Left renal cortex interstitium (tissue), 4 donors: ENCODE results near the gene FLT4. TPM values are rescaled to one million over a fixed set of nuclear protein-coding genes. Genes with fewer than 3 reads are reported as not detected.
"Not testable (repeated sequence)": the region's sequence is repeated elsewhere in the genome, so short reads cannot be mapped to it uniquely, and the experiment has no call there.

Experiments used
- DNase-seq, 4 donors: peaks; one replicate each; pipeline ENCODE4 v3.0.0-alpha.2; 2013; ENCODE audit warnings: low read depth in 4 of 4, low spot score in 2 of 4, missing footprints in 1 of 4
- polyA plus RNA-seq, 4 donors: library from polyadenylated mRNA; unstranded; fragments of 120-200 nt; gene quantifications; one replicate each; pipeline ENCODE4 v1.2.1, GENCODE V29; 2013; ENCODE audit not compliant: insufficient read length in 4 of 4

Gene FLT4
- polyA plus RNA-seq, 4 donors: 23.6 to 35.3 (median 30.6) TPM

DNA sequence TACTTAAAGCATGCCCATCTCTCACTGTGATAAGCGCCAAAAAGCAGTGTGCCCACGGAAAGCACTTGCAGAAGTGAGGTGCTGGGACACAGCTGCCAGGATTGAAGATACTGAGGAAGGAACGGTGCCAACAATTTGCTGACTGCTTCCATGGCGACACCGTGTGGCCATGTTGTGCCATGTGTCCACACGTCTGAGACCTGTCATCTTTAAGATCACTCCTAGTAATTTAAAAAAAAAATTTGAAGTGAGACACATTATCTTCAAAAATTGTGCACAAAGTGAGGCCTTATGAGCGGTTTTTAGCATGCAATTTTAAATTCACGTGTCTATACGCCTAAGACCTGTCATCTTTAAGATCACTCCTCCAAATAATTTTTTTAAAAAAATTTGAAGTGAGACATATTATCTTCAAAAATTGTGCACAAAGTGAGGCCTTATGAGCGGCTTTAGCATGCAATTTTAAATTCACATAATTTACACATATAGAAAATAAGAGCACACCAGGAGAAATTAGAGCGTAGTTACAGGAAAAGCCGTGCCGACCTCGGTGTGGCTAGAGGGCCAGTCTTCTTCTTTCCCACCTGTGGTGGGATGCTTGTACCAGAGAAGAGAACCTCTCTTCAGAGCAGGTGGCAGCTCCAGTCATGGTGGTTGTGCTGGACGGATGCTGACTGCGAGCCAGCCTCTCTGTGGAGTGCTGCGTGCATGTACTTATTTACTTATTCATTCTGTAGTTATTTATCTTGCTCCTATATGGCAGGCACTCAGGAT, 21.4 kb upstream of the FLT4 start:
- DNase-seq: peak in 1 of 4 donors; percentile 45

DNA sequence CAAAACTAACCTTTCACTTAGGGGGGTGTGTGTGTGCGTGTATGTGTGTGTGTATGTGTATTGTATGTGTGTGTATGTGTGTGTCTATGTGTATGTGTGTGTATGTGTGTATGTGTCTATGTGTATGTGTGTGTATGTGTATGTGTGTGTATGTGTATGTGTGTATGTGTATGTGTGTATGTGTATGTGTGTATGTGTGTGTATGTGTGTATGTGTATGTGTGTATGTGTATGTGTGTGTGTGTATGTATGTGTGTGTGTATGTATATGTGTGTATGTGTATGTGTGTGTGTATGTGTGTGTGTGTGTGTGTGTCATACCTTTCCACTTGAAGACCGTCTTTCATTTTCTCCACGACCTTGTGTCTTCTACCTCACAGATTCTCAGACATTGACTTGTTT, 20.8 kb upstream of the FLT4 start:
- DNase-seq: no peak

DNA sequence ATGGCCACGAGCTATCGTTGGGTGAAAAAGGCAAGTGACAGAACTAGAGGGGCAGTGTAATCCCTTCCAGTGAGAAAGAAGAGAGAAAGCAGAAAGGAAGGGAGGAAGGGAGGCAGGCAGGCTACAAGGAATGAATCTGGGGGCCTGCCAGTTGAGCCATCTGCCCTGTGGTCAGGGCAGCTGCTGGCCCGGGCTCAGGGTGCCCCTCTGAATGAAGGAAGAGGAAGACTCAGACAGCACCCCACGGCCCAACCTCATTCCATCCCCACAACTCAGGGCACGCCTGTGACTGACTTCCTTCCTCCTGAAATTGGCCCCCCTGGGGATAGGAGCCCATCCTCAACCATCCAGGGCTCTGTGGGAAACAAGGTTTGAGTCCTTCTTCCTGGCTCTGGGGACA, 20.3 kb upstream of the FLT4 start:
- DNase-seq: no peak

DNA sequence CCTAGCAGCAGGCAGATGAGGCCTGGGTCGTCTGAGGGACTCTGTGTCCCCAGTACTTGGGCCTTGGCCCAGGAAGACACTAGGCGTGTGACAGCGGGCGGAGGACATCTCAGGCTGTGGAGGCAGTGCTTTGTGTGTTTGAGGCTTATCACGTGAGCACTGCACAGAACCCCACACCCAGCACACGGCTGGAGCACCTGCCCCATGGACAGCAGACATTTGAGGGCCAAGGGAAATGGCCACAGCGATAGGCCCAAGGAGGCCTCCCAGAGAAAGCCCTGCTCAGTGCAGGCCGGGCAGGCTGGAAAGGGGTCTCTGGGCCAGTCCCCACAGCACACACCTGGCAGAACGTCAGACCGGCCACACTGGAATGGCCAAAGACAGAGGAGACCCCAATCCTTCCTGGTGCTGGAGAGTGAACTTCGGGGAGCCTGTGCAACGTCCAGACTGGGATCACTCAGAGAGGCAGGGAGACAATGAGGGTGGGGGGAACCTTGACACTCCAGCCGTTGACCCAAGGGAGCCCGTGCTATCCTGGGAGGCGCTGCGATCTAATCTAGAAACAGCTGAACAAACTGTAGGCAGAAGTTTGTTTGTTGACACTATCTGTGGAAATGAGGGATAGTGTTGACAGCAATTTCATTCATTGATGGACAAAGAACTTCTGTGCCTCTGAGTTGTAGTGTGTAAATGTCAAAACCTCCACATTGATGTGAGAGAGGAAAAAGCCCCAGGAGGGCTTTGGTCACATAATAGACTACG, 19.6 kb upstream of the FLT4 start:
- DNase-seq: no peak

DNA sequence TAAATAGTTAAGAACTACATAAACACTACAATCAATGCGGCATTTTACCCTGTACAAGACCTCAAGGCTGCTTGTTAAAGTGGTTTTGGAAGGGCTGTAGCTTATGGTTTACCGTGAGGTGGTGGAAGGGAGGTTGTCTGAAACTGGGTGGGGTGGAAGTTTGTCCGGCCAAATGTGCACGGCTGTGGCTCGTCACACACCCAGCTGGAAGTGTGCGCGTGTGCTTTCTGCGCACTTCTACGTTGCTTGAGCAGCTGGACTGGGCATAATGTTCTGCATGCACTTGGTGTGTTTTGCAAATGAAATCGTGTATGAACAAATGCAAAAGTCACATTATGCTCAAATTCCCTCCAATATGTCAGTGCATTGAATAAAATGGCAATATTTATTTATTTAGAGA, 17.4 kb upstream of the FLT4 start:
- DNase-seq: no peak

DNA sequence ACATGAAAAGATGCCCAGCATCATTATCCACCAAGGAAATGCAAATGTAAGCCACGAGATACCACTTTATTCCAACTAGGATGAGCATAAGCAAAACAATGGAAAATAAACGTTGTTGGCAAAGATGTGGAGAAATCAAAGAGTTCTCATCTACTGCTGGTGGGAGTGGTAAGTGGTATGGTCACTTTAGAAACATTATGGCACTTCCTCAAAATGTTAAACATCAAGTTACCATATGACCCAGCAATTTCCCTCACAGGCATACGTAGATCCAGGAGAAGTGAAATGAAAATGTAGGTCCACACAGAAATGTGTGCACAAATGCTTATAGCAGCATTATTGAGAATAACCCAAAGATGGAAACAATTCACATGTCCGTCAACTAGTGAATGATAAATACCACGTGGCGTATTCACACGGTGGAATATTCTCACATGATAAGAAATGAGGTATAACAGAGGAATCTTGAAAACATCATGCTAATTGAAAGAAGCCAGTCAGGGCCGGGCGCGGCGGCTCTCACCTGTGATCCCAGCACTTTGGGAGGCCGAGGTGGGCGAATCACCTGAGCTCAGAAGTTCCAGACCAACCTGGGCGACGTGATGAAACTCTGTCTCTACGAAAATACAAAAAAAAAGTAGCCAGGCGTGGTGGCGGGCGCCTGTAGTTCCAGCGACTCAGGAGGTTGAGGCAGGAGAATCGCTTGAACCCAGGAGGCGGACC, 16.4 kb upstream of the FLT4 start:
- no peak for DNase-seq

DNA sequence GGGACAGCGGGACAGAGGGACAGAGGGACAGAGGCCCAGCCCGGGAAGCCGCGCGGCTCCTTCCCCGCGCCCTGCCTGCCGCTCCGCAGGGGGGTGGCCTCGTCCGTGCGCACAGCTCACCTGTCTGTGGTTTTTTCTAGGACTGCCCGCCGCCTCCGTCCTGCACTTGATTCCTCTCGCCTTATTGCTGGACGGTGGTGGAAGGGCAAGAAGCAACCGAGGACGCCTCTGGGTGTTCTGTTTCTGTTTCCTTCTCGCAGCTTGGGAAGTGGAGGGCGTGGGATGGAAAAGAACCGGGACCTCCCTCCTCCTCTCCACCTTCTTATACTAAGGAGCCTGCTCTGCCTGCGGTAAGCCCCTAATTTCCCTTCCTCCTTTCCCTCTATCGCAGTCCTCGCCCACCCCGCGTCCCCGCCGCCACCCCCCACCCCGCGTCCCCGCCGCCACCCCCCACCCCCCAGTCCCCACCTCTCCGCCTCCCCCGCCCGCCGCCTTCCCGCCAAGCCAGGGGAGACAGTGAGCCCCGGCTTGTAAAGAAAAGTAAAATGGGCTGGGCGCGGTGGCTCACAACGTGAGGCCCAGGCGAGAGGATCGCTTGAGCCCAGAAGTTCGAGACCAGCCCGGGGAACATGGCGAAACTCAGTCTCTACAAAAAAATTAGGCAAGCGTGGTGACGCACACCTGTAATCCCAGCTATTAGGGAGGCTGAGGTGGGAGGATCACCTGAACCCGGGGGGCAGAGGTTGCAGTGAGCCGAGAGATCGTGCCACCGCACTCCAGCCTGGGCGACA, 9.6 kb upstream of the FLT4 start:
- no peak for DNase-seq

DNA sequence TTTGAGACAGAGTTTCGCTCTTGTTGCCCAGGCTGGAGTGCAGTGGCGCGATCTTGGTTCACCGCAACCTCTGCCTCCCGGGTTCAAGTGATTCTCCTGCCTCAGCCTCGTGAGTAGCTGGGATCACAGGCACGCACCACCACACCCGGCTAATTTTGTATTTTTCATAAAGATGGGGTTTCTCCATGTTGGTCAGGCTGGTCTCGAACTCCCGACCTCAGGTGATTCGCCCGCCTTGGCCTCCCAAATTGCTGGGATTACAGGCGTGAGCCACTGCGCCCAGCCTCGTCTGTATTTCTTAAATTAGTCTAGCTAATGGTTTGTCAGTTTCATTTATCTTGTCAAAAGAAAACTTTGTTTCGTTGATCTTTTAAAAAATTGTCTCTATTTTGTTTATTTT, 5.8 kb upstream of the FLT4 start:
- not testable (repeated sequence) for DNase-seq

GRCh38 chr5:180652771-180653170, 3.4 kb upstream of the FLT4 start:
- no peak for DNase-seq

GRCh38 chr5:180652346-180652745, 2.9 kb upstream of the FLT4 start:
- DNase-seq: no peak

GRCh38 chr5:180648658-180649296, 623 bp downstream of the FLT4 start:
- DNase-seq: no peak

DNA sequence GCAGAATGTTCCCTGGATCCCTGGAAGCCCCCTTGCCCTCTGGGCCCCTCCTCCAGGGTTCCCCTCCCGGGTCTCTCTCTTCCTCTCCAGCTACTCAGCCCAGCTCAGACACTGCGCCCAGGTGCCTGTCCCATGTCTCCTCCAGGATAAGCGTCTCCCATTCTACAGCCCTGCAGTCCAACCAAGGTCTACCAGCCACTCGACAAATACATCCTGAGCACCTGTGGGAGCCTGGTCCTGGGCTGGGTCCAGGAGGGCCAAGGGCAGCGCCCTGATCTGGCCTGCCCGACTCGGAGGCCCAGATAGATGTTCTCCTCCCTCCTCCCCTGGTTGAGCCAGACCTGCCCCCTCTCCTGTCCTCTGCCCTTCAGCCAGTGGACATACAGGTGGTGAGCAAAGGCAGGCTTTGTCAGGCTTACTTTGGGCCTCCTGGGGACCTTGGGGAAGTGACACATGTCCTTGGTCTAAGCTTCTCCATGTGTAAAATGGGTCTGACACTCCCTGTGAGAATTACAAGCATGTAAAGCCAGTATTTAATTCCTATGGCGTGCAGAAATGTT, 1.4 kb downstream of the FLT4 start:
- DNase-seq: no peak

GRCh38 chr5:180647465-180647864, 1.9 kb downstream of the FLT4 start:
- no peak for DNase-seq

- DNase-seq: no peak
Measured at GRCh38 chr5:180646963-180647305, 2.5 kb downstream of the FLT4 start.

DNA sequence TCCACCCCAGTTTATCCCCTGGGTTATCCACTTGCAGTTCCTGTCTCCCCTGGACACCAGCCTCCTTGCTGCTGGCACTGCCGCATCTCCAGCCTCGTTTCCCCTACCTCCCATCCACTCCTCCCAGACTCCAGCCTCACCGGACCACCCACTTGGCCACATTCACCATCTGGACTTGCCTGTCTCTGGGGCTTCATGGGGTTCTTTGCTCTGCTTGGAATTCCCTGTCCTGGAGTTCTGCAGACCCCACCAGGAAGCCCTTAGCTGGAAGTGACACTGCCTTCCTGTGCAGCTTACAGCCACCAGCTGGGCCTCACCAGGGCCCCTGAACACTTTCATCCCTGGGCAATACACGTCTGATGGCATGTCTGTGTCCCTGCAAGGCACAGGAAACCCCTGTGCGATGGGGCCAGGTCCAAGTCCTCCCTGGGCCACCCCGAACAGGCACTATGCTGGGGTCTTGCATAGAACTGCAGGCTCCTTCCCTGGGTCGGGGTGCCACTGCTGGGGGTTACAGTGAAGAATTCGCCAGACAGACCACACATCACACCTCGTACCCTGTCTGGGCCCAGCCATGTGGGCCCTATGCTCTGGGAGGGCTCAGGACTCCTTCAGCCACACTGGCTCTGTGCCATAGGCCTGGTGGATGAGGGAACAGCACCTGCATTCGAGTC, 3.0 kb downstream of the FLT4 start:
- no peak for DNase-seq

- DNase-seq: no peak
Measured at GRCh38 chr5:180645274-180646204, 3.9 kb downstream of the FLT4 start.

DNA sequence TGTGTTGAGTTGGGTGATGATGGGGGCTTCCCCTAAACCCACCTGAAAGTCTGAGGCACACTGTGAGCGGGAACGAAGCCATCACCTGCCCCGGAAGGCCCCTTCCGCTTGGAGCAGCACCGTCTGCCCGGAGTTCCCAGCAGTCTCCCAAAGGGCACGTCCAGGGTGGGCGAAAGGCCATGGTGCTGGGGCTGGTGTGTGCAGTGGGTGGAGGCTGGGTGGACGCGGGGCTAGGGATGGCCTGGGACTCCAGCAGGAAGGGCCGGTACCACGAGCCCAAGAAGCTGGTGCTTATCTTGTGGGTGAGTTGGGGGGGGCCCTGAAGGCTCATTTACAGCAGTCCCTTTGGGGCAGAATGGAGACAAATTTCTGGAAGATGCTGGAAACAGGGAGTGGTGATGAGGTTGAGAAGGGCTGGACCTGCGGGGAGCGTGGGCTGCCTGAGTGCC, 4.6 kb downstream of the FLT4 start:
- no peak for DNase-seq

DNA sequence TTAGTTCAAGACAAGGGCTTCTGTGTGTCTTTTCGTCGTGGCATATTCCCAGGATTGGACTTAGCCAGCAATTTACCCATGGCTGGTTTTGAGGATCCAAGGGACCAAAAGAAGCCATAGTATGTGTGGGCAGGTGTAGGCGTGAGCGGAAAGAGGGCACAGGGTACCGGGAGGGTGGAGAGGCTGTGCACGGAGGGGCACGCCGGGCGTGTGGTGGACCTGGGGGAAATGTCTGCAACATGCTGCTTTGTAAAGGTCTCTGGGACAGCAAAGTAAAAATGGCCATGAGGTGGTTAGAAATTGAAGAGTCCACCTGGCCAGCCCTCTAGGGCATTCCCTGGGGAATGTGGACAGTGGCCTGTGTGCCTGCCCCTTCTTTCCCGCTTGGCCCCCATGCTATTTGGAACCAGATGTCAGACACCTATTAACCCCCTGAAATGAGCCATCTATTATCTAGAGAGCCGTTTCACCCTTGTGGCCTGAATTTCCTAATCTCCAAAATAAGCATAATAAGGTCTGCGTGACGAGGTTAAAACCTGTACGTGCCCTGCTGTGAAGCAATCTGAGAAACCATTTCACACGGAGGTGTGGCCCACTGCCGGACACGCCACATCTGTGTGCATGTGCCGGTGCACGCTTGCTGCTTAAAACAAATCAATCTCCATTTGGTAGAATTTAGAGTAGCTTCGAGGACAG, 5.1 kb downstream of the FLT4 start:
- DNase-seq: no peak
